Breast epithelium (tissue), 3 donors: ENCODE measurements around the gene TFG.

Experiments used
- CTCF ChIP-seq, 3 donors: fragments of 450-650 bp; IDR thresholded peaks; one replicate each; pipeline ENCODE4 v1.5.1; 2016 to 2017; ENCODE audit warnings: antibody characterized with exemption in 3 of 3, mild to moderate bottlenecking in 3 of 3, moderate library complexity in 3 of 3
- POLR2A ChIP-seq: fragments of 450-650 bp; IDR thresholded peaks from one replicate; pipeline ENCODE4 v1.6.1; 2016; ENCODE audit warnings: antibody characterized with exemption, mild to moderate bottlenecking, moderate library complexity

DNA sequence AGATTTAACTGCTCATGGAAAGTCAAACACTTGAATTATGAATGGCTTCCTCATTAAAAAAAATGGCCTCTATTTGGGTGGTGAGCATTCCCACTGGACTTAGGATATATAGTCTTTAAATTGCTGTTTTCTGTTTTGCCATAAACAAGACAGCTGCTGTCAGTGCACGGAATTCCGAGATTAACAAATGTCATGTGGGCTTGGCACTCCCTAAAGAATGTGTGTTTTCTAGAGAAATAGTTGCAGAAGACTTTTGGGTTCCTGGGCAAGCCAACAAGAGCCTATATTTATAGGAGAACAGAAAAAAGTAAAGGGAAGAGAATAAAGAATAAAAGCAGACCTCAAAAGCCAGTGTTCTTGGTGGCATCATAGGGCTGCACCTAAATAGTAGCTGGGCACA lies 13.6 kb upstream of the TFG start:
- TF ChIP-seq POLR2A (no peak), CTCF (IDR thresholded peaks at IDR 0.05) (no peak)
